ENCODE data around the gene MYBPH.

GRCh38 chr1:203184467-203184866 lies 8.8 kb upstream of the MYBPH start:
- TF ChIP-seq, protein P1, sequence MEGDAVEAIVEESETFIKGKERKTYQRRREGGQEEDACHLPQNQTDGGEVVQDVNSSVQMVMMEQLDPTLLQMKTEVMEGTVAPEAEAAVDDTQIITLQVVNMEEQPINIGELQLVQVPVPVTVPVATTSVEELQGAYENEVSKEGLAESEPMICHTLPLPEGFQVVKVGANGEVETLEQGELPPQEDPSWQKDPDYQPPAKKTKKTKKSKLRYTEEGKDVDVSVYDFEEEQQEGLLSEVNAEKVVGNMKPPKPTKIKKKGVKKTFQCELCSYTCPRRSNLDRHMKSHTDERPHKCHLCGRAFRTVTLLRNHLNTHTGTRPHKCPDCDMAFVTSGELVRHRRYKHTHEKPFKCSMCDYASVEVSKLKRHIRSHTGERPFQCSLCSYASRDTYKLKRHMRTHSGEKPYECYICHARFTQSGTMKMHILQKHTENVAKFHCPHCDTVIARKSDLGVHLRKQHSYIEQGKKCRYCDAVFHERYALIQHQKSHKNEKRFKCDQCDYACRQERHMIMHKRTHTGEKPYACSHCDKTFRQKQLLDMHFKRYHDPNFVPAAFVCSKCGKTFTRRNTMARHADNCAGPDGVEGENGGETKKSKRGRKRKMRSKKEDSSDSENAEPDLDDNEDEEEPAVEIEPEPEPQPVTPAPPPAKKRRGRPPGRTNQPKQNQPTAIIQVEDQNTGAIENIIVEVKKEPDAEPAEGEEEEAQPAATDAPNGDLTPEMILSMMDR (IDR thresholded peaks at IDR 0.05; ENCODE audit: low read depth, low read length), result no peak
- no peak for TF ChIP-seq EZH2phosphoT487 (IDR thresholded peaks at IDR 0.05; ENCODE audit: low read depth)
